ENCODE data around the gene DDOST. TPM values are rescaled to one million over a fixed set of nuclear protein-coding genes. Genes with fewer than 3 reads are reported as not detected.

The DDOST gene
- total and polyA plus RNA-seq, 10 of the 15 experiments (the other 5 are each of a cell fraction or from before 2014, with no cell fraction given), result 100 to 274 (median 201) TPM

- BruUV-seq (replicated peaks), result no TSS peak
- SMC1A ChIA-PET (ENCODE audit: uncharacterized antibody, unreplicated experiment), result interaction anchor here (0.6 kb wide), 1 partner anchor 46 kb away, joined by 4 read pairs; no protein-coding TSS in a partner anchor
- CTCF ChIA-PET, result interaction anchor here (0.6 to 1.1 kb wide), 2 partner anchors 18 to 369 kb away, joined by 3 read pairs; no protein-coding TSS in a partner anchor
Measured at GRCh38 chr1:20621012-20621411, 40.2 kb downstream of the DDOST start.

More at GRCh38 chr1:20621012-20621411, 40.2 kb downstream of the DDOST start:
- H3K9ac ChIP-seq (ENCODE audit: control insufficient read depth, insufficient read depth, low read length), result no peak overlapping the region
- ATAC-seq, result no peak
- ChIA-PET RAD21 (ENCODE audit: unreplicated experiment) (no interaction called here), POLR2A (no interaction called here)
- WGBS (ENCODE audit: insufficient coverage, insufficient replicate concordance, low lambda C conversion rate, missing lambda C conversion rate), result 33% methylated on average over 6 of the region's 6 CpGs
- intact Hi-C loops (cut with micrococcal nuclease; ENCODE audit: unreplicated experiment), result no loop called here
- H3K4me3 ChIP-seq, result no peak overlapping the region
- in situ Hi-C loops (cut with MboI), result no loop called here
- no peaks in the 10 kb centered on the region for H3K79me2 ChIP-seq (ENCODE audit: control insufficient read depth, insufficient read depth, low read length)
- FAIRE-seq, result no peak
- H3K27ac ChIP-seq (ENCODE audit: control insufficient read depth, insufficient read depth), result no peak overlapping the region
- H3K36me3 ChIP-seq (ENCODE audit: control insufficient read depth in 2 of 2, insufficient read depth in 2 of 2, low read length in 1 of 2), result no peaks in the 10 kb centered on the region
- no peak overlapping the region for H2AFZ ChIP-seq (ENCODE audit: control insufficient read depth, low read depth, low read length)
- H3K27me3 ChIP-seq (replicated peaks in 1 of 2; ENCODE audit: control insufficient read depth in 2 of 2, insufficient read depth in 2 of 2, low read length in 1 of 2), result no peaks in the 10 kb centered on the region; a peak in 1 of 4 replicates
- H4K20me1 ChIP-seq (ENCODE audit: control insufficient read depth, insufficient read depth), result no peaks in the 10 kb centered on the region
- no peak for DNase-seq (ENCODE audit: low read depth, low spot score)
- no peaks in the 10 kb centered on the region for H3K4me1 ChIP-seq (ENCODE audit: control insufficient read depth, insufficient read depth, low read length)
- no peak overlapping the region for H3K4me2 ChIP-seq (ENCODE audit: control insufficient read depth, insufficient read depth)
- TF ChIP-seq KAT2A (conservative IDR thresholded peaks at IDR 0.05; ENCODE audit: control insufficient read depth, low read depth, low read length) (no peak), ETV6 (conservative IDR thresholded peaks at IDR 0.05 in 1 of 2, IDR thresholded peaks at IDR 0.05 in 1 of 2; ENCODE audit: borderline replicate concordance in 1 of 2, low read depth in 1 of 2) (no peak), NRF1 (conservative IDR thresholded peaks at IDR 0.05; ENCODE audit: low read depth, low read length) (no peak), ELK1 (IDR thresholded peaks at IDR 0.05; ENCODE audit: low read depth, low read length) (no peak), ZNF24 (IDR thresholded peaks at IDR 0.05) (no peak), BCLAF1 (IDR thresholded peaks at IDR 0.05) (no peak), IKZF2 (IDR thresholded peaks at IDR 0.05) (no peak), CTCF (IDR thresholded peaks at IDR 0.05 in 2 of 3, conservative IDR thresholded peaks at IDR 0.05 in 1 of 3; ENCODE audit: control insufficient read depth in 2 of 3, extremely low read depth in 1 of 3, insufficient read depth in 1 of 3, low read depth in 3 of 3, low read length in 3 of 3) (no peak), FOS (IDR thresholded peaks at IDR 0.05; ENCODE audit: borderline replicate concordance, extremely low read depth, insufficient read length) (no peak), RUNX3 (IDR thresholded peaks at IDR 0.05; ENCODE audit: low read length) (no peak), MLLT1 (IDR thresholded peaks at IDR 0.05) (no peak), TAF1 (IDR thresholded peaks at IDR 0.05; ENCODE audit: borderline replicate concordance, low read depth, low read length) (no peak), PML (IDR thresholded peaks at IDR 0.05; ENCODE audit: low read length) (no peak)
- no peaks in the 10 kb centered on the region for H3K9me3 ChIP-seq (replicated peaks; ENCODE audit: control insufficient read depth, insufficient read depth, low read length)
